ENCODE results near the gene IRF8.

The IRF8 gene

GRCh38 chr16:85908889-85909589 is 10.1 kb downstream of the IRF8 start:
- H3K9me3 ChIP-seq = no peaks in the 10 kb centered on the region
- peaks cover 19% of the 10 kb centered on the region for H3K4me1 ChIP-seq
- no peak overlapping the region for H3K4me3 ChIP-seq
- no peak for DNase-seq (ENCODE audit: low spot score in 2 of 2)
- no peaks in the 10 kb centered on the region for H3K36me3 ChIP-seq (replicated peaks)
- H3K27me3 ChIP-seq (ENCODE audit: low read depth) = no peaks in the 10 kb centered on the region
- in situ Hi-C loops (cut with MboI; ENCODE audit: low sequenced_read_pairs) = no loop called here

GRCh38 chr16:85909932-85910853 is 11.2 kb downstream of the IRF8 start:
- Histone ChIP-seq H3K4me3 (no peak overlapping the region), H3K4me1 (peaks cover 19% of the 10 kb centered on the region), H3K9me3 (no peaks in the 10 kb centered on the region), H3K27me3 (ENCODE audit: low read depth) (no peaks in the 10 kb centered on the region), H3K36me3 (replicated peaks) (no peaks in the 10 kb centered on the region)
- DNase-seq (ENCODE audit: low spot score in 2 of 2) = no peak
- in situ Hi-C loops (cut with MboI; ENCODE audit: low sequenced_read_pairs) = no loop called here

GRCh38 chr16:85910854-85911247 is 11.9 kb downstream of the IRF8 start:
- Histone ChIP-seq H3K36me3 (replicated peaks) (no peaks in the 10 kb centered on the region), H3K27me3 (ENCODE audit: low read depth) (no peaks in the 10 kb centered on the region), H3K4me3 (no peak overlapping the region), H3K4me1 (peaks cover 19% of the 10 kb centered on the region), H3K9me3 (no peaks in the 10 kb centered on the region)
- DNase-seq (ENCODE audit: low spot score in 2 of 2) = no peak
- in situ Hi-C loops (cut with MboI; ENCODE audit: low sequenced_read_pairs) = no loop called here

- H3K4me1 ChIP-seq = peaks cover 19% of the 10 kb centered on the region
- in situ Hi-C loops (cut with MboI; ENCODE audit: low sequenced_read_pairs) = no loop called here
- H3K36me3 ChIP-seq (replicated peaks) = no peaks in the 10 kb centered on the region
- peak in 1 of 2 experiments; percentile 16 for DNase-seq (ENCODE audit: low spot score in 2 of 2)
- H3K27me3 ChIP-seq (ENCODE audit: low read depth) = no peaks in the 10 kb centered on the region
- no peaks in the 10 kb centered on the region for H3K9me3 ChIP-seq
- no peak overlapping the region for H3K4me3 ChIP-seq
Observed at GRCh38 chr16:85911251-85911930, 12.4 kb downstream of the IRF8 start.

GRCh38 chr16:85912211-85912974 is 13.4 kb downstream of the IRF8 start:
- Histone ChIP-seq H3K36me3 (replicated peaks) (no peaks in the 10 kb centered on the region), H3K9me3 (no peaks in the 10 kb centered on the region), H3K4me1 (peaks cover 19% of the 10 kb centered on the region), H3K4me3 (no peak overlapping the region), H3K27me3 (ENCODE audit: low read depth) (no peaks in the 10 kb centered on the region)
- in situ Hi-C loops (cut with MboI; ENCODE audit: low sequenced_read_pairs) = no loop called here
- peak; percentile 62 to 93 for DNase-seq (ENCODE audit: low spot score in 2 of 2)

GRCh38 chr16:85913141-85913601 is 14.2 kb downstream of the IRF8 start:
- Histone ChIP-seq H3K27me3 (ENCODE audit: low read depth) (no peaks in the 10 kb centered on the region), H3K36me3 (replicated peaks) (no peaks in the 10 kb centered on the region), H3K9me3 (no peaks in the 10 kb centered on the region), H3K4me1 (peaks cover 19% of the 10 kb centered on the region), H3K4me3 (no peak overlapping the region)
- in situ Hi-C loops (cut with MboI; ENCODE audit: low sequenced_read_pairs) = no loop called here
- no peak for DNase-seq (ENCODE audit: low spot score in 2 of 2)

GRCh38 chr16:85913688-85914422 is 14.9 kb downstream of the IRF8 start:
- no peaks in the 10 kb centered on the region for H3K36me3 ChIP-seq (replicated peaks)
- H3K9me3 ChIP-seq = no peaks in the 10 kb centered on the region
- H3K4me3 ChIP-seq = no peak overlapping the region
- H3K27me3 ChIP-seq (ENCODE audit: low read depth) = no peaks in the 10 kb centered on the region
- in situ Hi-C loops (cut with MboI; ENCODE audit: low sequenced_read_pairs) = no loop called here
- DNase-seq (ENCODE audit: low spot score in 2 of 2) = no peak
- H3K4me1 ChIP-seq = peaks cover 19% of the 10 kb centered on the region

- in situ Hi-C loops (cut with MboI; ENCODE audit: low sequenced_read_pairs) = no loop called here
- no peaks in the 10 kb centered on the region for H3K27me3 ChIP-seq (ENCODE audit: low read depth)
- DNase-seq (ENCODE audit: low spot score in 2 of 2) = no peak
- H3K36me3 ChIP-seq (replicated peaks) = no peaks in the 10 kb centered on the region
- no peak overlapping the region for H3K4me3 ChIP-seq
- H3K9me3 ChIP-seq = no peaks in the 10 kb centered on the region
- H3K4me1 ChIP-seq = peaks cover 19% of the 10 kb centered on the region
Observed at GRCh38 chr16:85914423-85914794, 15.4 kb downstream of the IRF8 start.

- Histone ChIP-seq H3K4me1 (peaks cover 19% of the 10 kb centered on the region), H3K9me3 (no peaks in the 10 kb centered on the region), H3K36me3 (replicated peaks) (no peaks in the 10 kb centered on the region), H3K4me3 (no peak overlapping the region), H3K27me3 (ENCODE audit: low read depth) (no peaks in the 10 kb centered on the region)
- in situ Hi-C loops (cut with MboI; ENCODE audit: low sequenced_read_pairs) = no loop called here
- DNase-seq (ENCODE audit: low spot score in 2 of 2) = no peak
Observed at GRCh38 chr16:85915125-85915845, 16.3 kb downstream of the IRF8 start.

GRCh38 chr16:85916141-85916890 is 17.4 kb downstream of the IRF8 start:
- in situ Hi-C loops (cut with MboI; ENCODE audit: low sequenced_read_pairs) = no loop called here

GRCh38 chr16:85917012-85917411 is 18.1 kb downstream of the IRF8 start:
- no peaks in the 10 kb centered on the region for H3K36me3 ChIP-seq (replicated peaks)
- H3K4me3 ChIP-seq = no peak overlapping the region
- H3K9me3 ChIP-seq = no peaks in the 10 kb centered on the region
- peaks cover 10% of the 10 kb centered on the region for H3K4me1 ChIP-seq
- in situ Hi-C loops (cut with MboI; ENCODE audit: low sequenced_read_pairs) = no loop called here
- DNase-seq (ENCODE audit: low spot score in 2 of 2) = peak in 1 of 2 experiments; percentile 20
- H3K27me3 ChIP-seq (ENCODE audit: low read depth) = no peaks in the 10 kb centered on the region

More at GRCh38 chr16:85916141-85916890, 17.4 kb downstream of the IRF8 start:
- Histone ChIP-seq H3K4me1 (peaks cover 17% of the 10 kb centered on the region), H3K9me3 (no peaks in the 10 kb centered on the region), H3K27me3 (ENCODE audit: low read depth) (no peaks in the 10 kb centered on the region), H3K36me3 (replicated peaks) (no peaks in the 10 kb centered on the region), H3K4me3 (no peak overlapping the region)
- no peak for DNase-seq (ENCODE audit: low spot score in 2 of 2)

GRCh38 chr16:85917959-85918358 is 19.0 kb downstream of the IRF8 start:
- H3K4me3 ChIP-seq = no peak overlapping the region
- no peaks in the 10 kb centered on the region for H3K27me3 ChIP-seq (ENCODE audit: low read depth)
- peaks cover 3% of the 10 kb centered on the region for H3K4me1 ChIP-seq
- H3K9me3 ChIP-seq = no peaks in the 10 kb centered on the region
- in situ Hi-C loops (cut with MboI; ENCODE audit: low sequenced_read_pairs) = no loop called here
- no peaks in the 10 kb centered on the region for H3K36me3 ChIP-seq (replicated peaks)
- no peak for DNase-seq (ENCODE audit: low spot score in 2 of 2)
